Mucosa of rectum (tissue), 2 donors: Measurements from ENCODE around the gene TBX21.

ENCODE experiments used
- H3K27ac ChIP-seq, 2 donors: one replicate each; pipeline ENCODE4 v1.7.0; 2013; ENCODE audit warnings: inconsistent platforms in 2 of 2, low read depth in 2 of 2, low read length in 2 of 2
- H3K27me3 ChIP-seq, 2 donors: one replicate each; pipeline ENCODE4 v1.7.0; 2013; ENCODE audit warnings: low read length in 2 of 2; ENCODE audit not compliant: control insufficient read depth in 2 of 2, insufficient read depth in 2 of 2
- H3K36me3 ChIP-seq, 2 donors: one replicate each; pipeline ENCODE4 v1.7.0; 2013; ENCODE audit warnings: low read length in 2 of 2; ENCODE audit not compliant: control insufficient read depth in 2 of 2, insufficient read depth in 2 of 2
- H3K4me1 ChIP-seq, 2 donors: one replicate each; pipeline ENCODE4 v1.7.0; 2013; ENCODE audit warnings: low read length in 2 of 2, mild to moderate bottlenecking in 1 of 2; ENCODE audit not compliant: control insufficient read depth in 2 of 2, insufficient read depth in 2 of 2
- H3K4me3 ChIP-seq, 2 donors: one replicate each; pipeline ENCODE4 v1.7.0; 2013; ENCODE audit warnings: low read length in 2 of 2
- H3K9ac ChIP-seq, 2 donors: one replicate each; pipeline ENCODE4 v1.7.0; 2013; ENCODE audit warnings: low read length in 2 of 2, low read depth in 1 of 2, mild to moderate bottlenecking in 1 of 2
- H3K9me3 ChIP-seq, 2 donors: one replicate each; pipeline ENCODE4 v1.7.0; 2013; ENCODE audit warnings: low read length in 2 of 2; ENCODE audit not compliant: control insufficient read depth in 2 of 2
- donor health status: healthy.
- donor health status: Normal muscosa, but diverticular disease.

Gene TBX21

DNA sequence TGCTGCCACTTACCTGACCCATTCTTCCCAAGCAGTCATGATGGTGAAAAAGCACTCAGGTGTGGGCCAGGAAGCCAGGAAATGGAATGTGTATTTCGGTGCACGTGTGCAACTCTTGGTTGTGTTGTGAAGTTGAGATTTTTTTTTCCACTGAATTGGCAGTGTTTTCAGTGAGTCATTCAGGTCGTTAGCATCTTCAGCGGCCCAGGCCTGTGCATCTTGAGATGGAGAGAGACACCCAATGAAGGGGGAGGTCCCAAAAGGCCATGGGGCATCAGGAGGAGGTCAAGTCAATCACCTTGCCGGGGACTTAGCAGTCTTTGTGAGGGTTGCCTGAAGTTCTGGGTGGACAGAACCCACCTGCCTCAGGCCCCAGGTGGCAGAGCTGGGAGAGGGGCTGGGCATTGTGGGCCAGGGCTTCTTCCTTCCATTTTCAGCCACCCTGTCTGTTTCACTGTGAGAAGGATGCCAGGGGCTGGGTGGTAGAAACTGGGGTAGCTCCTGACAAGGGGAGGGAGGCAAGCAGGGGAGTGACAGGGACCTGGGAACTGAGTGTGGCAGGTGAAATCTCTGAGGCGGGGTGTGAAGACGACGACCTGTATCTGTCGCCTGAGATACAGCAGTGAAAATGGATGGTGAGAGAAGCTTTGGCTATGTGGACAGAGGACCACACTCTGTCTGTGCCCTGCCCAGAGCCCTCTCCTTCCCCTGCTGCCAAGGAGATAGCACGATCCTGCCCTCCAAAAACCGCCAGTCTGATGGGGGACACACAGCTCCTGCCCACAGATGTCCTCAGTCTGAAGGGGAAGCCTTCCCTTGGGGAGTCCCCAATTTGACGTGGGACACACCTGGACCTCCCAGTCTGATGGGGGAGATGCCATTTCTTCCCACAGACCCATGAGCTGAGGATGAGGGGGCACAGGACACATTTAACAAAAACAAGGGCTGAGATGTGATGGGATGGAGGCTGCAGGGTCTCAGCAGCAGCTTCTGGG is 27.2 kb upstream of the TBX21 start:
- H3K27ac ChIP-seq, result no peak overlapping the region
- H3K9ac ChIP-seq, result no peak overlapping the region

DNA sequence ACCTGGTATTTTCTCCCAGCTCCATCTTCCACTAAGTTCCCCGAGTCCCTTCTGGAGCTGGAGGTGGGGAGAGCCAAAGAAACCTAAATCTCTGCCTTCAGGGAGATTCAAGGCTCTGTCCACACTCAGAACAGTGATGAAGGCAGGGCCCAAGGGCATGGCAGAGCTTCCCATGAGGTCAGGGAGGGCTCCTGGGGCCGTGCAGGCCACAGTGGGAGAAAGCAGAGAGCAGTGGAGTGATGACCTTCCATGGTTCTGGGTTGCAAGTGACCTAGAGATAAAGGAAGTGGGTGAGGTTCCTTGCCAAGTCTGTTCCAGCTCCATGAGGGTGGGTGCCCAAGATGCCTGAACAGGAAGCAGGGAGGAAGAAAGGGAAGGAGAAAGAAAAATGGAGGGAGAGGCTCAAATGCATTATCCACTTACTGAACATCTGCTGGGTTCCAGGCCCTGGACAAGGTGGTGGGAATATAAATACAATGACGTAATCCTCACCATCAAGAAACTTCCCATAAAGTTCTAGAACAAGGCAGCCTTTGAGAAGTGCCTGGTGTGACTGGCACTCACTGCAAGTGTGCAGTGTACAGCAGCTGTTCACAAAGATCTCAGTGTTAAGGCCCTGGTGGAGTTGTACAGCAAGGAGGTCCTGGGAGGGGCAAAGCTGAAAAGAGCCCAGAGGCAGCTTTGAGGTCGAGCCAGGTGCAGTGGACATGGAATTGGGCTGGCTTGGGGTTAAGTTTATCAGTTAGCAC is 25.8 kb upstream of the TBX21 start:
- Histone ChIP-seq H3K36me3 (no peaks in the 10 kb centered on the region), H3K4me3 (no peak overlapping the region), H3K9ac (no peak overlapping the region), H3K9me3 (no peaks in the 10 kb centered on the region), H3K4me1 (peaks cover 2 to 7% of the 10 kb centered on the region in 2 donors), H3K27me3 (no peaks in the 10 kb centered on the region), H3K27ac (no peak overlapping the region)

More for the DNA sequence above, 27.2 kb upstream of the TBX21 start:
- no peaks in the 10 kb centered on the region for H3K27me3 ChIP-seq
- H3K9me3 ChIP-seq, result no peaks in the 10 kb centered on the region
- no peaks in the 10 kb centered on the region for H3K36me3 ChIP-seq
- no peak overlapping the region for H3K4me3 ChIP-seq
- peaks cover 2 to 7% of the 10 kb centered on the region in 2 donors for H3K4me1 ChIP-seq

DNA sequence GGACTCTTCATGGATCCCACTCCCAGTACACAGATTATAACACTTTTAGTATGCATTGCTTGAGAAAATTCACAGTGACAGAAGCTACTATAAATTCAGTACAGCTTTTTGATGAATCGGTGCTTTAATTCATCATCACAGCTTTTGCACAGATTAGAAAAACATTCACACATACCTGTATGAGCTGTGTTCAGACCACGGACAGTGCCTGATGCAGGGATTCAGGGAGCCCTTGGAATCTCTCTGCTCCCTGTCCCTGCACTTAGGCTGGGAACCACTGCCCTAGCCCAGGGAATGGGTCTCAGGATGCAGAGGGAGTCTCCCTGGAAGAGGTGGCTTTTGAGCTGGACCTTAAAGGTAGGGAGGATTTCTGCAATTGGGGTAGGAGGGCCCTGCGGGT is 25.2 kb upstream of the TBX21 start:
- no peak overlapping the region for H3K9ac ChIP-seq
- no peak overlapping the region for H3K4me3 ChIP-seq
- H3K9me3 ChIP-seq, result no peaks in the 10 kb centered on the region
- H3K36me3 ChIP-seq, result no peaks in the 10 kb centered on the region
- peaks cover 2 to 7% of the 10 kb centered on the region in 2 donors for H3K4me1 ChIP-seq
- H3K27ac ChIP-seq, result no peak overlapping the region
- H3K27me3 ChIP-seq, result peaks cover 0 to 1% of the 10 kb centered on the region in 2 donors

DNA sequence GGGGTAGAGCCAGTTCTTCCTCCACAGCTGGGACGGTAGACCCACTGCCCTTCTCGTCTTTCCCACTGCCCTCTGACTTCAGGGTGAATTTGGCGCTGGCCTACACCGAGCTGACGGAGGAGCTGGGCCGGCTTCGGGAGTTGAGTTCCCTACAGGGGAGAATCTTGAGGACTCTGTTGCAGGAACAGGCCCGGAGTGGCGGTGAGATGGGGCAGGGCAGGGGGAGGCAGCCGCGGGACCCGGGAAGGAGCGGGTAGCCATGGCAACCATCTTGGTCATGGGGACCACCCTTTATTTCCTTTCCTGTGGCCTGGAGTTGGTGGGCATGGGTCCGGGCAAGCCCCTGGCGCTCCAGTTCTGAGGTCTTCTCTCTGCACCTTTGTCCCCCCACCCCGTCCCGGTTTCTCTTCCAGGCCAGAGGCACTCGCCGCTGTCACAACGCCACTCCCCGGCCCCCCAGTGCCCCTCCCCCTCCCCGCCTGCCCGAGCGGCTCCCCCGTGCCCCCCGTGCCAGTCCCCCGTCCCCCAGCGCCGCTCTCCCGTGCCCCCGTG is 24.6 kb upstream of the TBX21 start:
- Histone ChIP-seq H3K4me3 (no peak overlapping the region), H3K4me1 (peaks cover 2 to 7% of the 10 kb centered on the region in 2 donors), H3K9ac (no peak overlapping the region), H3K27me3 (peaks cover 0 to 6% of the 10 kb centered on the region in 2 donors), H3K36me3 (no peaks in the 10 kb centered on the region), H3K27ac (no peak overlapping the region), H3K9me3 (no peaks in the 10 kb centered on the region)

DNA sequence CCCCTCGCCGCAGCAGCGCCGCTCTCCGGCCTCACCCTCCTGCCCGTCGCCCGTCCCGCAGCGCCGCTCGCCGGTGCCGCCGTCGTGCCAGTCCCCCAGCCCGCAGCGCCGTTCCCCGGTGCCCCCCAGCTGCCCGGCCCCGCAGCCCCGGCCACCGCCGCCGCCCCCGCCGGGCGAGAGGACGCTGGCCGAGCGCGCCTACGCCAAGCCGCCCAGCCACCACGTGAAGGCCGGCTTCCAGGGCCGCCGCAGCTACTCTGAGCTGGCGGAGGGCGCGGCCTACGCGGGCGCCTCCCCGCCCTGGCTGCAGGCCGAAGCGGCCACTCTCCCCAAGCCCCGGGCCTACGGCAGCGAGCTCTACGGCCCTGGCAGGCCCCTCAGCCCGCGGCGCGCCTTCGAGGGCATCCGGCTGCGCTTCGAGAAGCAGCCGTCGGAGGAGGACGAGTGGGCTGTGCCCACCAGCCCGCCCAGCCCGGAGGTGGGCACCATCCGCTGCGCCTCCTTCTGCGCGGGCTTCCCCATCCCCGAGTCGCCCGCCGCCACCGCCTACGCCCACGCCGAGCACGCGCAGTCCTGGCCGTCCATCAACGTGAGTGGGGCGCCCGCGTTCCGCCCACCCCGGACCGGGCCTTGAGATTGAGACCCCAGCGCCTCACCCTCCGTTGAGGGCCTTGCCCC is 24.0 kb upstream of the TBX21 start:
- peak overlapping the region in 1 of 2 donors; percentile 49 for H3K9ac ChIP-seq
- H3K4me1 ChIP-seq, result peaks cover under 1 to 7% of the 10 kb centered on the region in 2 donors
- peaks cover 0 to 6% of the 10 kb centered on the region in 2 donors for H3K27me3 ChIP-seq
- H3K27ac ChIP-seq, result no peak overlapping the region
- no peaks in the 10 kb centered on the region for H3K36me3 ChIP-seq
- H3K4me3 ChIP-seq, result peak overlapping the region in 1 of 2 donors; percentile 41
- no peaks in the 10 kb centered on the region for H3K9me3 ChIP-seq

DNA sequence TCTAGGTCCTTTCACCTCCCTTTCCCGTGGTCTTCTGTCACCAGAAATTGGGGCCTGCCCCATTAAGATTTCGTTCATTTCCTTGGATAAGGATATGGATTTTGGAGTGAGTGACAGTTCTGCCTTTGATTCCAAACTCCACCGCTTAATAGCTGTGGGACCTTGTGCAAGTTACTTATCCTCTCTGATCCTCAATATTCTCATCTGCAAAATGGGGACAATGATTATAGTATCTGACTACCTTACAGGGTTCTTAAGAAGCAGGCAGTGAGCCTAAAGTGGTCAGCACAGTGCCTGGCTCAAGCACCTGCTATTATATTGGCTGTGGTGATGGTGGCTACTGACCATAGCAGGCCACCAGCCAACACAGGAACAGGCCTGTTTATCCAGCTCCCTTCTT is 23.4 kb upstream of the TBX21 start:
- Histone ChIP-seq H3K9ac (no peak overlapping the region), H3K36me3 (no peaks in the 10 kb centered on the region), H3K27me3 (peaks cover 0 to 6% of the 10 kb centered on the region in 2 donors), H3K27ac (no peak overlapping the region), H3K4me1 (peaks cover 0 to 7% of the 10 kb centered on the region in 2 donors), H3K4me3 (no peak overlapping the region), H3K9me3 (no peaks in the 10 kb centered on the region)

DNA sequence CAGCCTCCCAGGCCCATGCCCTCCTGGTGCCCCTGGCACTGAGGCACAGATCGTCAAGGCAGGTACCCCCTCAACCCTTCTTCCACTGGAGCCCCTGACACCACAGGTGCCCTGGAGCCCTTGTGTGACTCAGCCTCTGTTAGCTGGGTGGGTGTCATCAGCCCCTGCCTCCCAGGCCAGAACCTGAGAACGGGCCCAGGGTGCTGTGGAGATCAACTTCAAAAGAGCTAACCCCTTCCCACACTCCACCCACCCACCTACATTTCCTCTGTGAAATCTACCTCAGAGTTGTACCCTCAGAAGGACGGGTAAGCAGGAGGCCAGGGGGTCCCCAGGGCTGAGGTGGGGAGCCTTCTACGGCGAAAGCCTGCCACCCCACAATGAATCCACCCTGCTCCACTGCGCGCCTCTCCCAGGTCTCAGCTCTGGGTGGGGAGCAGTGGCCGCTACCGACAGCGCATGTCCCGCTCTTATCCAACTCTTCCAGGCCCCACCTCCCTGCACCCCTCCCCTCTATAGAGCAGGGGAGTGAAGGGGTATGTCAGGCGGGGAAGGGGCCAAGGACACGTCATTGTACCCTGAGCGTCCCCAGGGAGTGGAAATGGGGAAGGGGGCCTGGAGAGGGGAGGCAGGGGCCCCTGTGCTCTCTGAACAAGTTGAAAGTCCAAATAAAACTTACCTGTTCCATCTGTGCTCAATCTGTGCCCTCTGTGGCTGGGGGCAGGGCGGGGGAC is 21.5 kb upstream of the TBX21 start:
- Histone ChIP-seq H3K4me3 (no peak overlapping the region), H3K9me3 (no peaks in the 10 kb centered on the region), H3K9ac (no peak overlapping the region), H3K27me3 (peaks cover 0 to 6% of the 10 kb centered on the region in 2 donors), H3K27ac (no peak overlapping the region), H3K4me1 (peaks cover 0 to 7% of the 10 kb centered on the region in 2 donors), H3K36me3 (no peaks in the 10 kb centered on the region)

DNA sequence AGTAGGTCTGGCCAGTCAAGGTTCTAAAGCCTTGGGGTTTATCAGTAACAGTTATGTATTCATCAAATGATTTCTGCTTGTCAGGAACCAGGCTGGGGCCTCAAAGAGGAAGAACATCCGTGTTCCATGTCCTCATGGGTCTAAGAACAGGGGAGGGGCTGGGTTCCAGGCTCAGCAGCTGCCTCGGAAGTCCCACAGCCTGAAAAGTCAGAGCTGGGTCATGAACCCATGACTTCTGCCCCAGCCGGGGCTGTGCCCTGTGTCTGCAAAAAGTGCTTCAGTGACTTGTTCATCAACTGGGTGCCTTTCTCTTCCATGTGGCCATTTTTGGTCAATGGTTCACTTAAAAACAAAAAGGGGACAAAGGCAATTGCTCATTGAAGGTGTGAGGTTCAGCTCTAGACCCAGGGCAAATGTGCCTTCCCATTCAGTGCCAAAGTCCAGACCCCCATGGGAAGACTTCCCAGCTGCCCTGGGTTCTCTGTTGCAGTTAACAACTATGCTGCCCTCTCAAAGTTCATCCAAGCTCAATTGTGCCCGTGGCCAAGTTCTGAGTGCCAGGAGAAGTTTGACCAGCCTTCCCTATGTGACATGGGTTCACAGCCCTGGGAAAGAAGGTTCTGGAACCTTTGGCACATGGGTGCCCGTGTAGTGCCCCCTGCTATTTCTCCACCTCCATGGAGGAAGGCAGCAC is 20.6 kb upstream of the TBX21 start:
- Histone ChIP-seq H3K27ac (no peak overlapping the region), H3K9me3 (no peaks in the 10 kb centered on the region), H3K4me1 (no peaks in the 10 kb centered on the region), H3K4me3 (no peak overlapping the region), H3K27me3 (peaks cover 0 to 6% of the 10 kb centered on the region in 2 donors), H3K36me3 (no peaks in the 10 kb centered on the region), H3K9ac (no peak overlapping the region)
